Heart left ventricle (tissue), 13 donors: ENCODE measurements around the gene CATSPERZ.

Experiments
- CTCF ChIP-seq, 12 donors: fragments of 200-600 bp; sonication (generic) in 4 of 12; IDR thresholded peaks; one replicate each; pipeline versions ENCODE4 v1.5.0 to v1.8.0; 2018 to 2022; ENCODE audit warnings: antibody characterized with exemption in 12 of 12, mild to moderate bottlenecking in 5 of 12
- POLR2A ChIP-seq, 2 donors: fragments of 450-650 bp; IDR thresholded peaks; one replicate each; pipeline ENCODE4 v1.6.1; 2017; ENCODE audit warnings: antibody characterized with exemption in 2 of 2, mild to moderate bottlenecking in 2 of 2, moderate library complexity in 2 of 2
- donor health status: ischemic (EF 13 %, LVEDD 7.1; RV severe dilation, severe dysfunction).
- donor health status: DM: no; HTN: yes; CAD: no.
- donor health status: DM: no; HTN: no; CAD: no.
- donor health status: ischemic (EF 25% LVEDD 6.9; RV normal size, moderate dysfunction).
- donor health status: ischemic (EF 25% LVEDD 5.7; RV mildly dilated, moderate dysfunction).
- donor health status: ischemic (EF 35%, LVEDD 5.7; RV mildly dilated, moderate dysfunction).
- donor health status: nonischemic (EF 11% LVEDD 7.7; RV severe dilation, severe dysfunction).
- donor health status: DM: yes; HTN: yes; CAD: no.
- donor health status: PGD.
- donor health status: ischemic (EF 29% LVEDD 5.4; RV normal size, mild dysfunction).
- donor health status: nonischemic (EF 23%, LVEDD 6.1; RV moderate dilation, normal function).

GRCh38 chr11:64352995-64353714 is 53.0 kb downstream of the CATSPERZ start:
- no peak for TF ChIP-seq POLR2A (IDR thresholded peaks at IDR 0.05)
- TF ChIP-seq CTCF (IDR thresholded peaks at IDR 0.05): no peak
